ENCODE data around the gene LTBP1. TPM values are rescaled to one million over a fixed set of nuclear protein-coding genes. Genes with fewer than 3 reads are reported as not detected.
"Not testable (repeated sequence)": the region's sequence is repeated elsewhere in the genome, so short reads cannot be mapped to it uniquely, and the experiment has no call there.

Gene LTBP1
- total RNA-seq, 3 donors from 2014 or later (not counting 1 experiment from before 2014, with no cell fraction given) = 1.7 to 4.7 (median 3.5) TPM

DNA sequence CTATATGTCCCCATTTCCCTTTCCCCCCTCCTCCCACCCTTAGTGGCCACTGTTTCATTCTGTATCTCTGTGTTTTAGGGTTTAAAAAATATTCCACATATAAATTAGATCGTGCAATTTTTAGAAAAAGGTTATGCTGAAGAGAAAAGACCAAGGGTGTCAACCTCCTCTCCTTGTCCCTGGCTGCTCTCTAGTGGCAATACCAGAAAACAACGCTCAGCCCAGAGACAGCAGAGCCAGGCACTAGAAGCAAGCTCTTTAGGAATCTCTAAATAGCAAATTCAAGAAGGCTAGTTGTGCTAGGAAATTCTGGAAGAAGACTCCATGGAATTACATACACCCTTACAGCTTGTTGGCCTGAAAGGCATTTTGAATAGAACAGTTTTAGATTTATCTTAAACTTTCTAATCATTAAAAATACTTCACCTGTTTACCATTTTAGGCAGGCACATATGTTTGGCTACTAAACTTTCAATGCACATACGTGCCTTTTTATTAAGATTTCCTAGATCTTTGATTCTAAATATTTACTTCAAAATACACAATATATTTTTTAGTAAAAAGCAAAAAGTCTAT lies 494.6 kb downstream of the LTBP1 start:
- Mint-ChIP-seq H3K27ac (no peak overlapping the region), H3K27me3 (ENCODE audit: low read depth in 2 of 2) (peaks cover 12 to 27% of the 10 kb centered on the region in 2 donors), H3K4me3 (no peak overlapping the region), H3K4me1 (no peaks in the 10 kb centered on the region), H3K9me3 (no peaks in the 10 kb centered on the region), H3K36me3 (no peaks in the 10 kb centered on the region)
- no peaks in the 10 kb centered on the region for H3K4me1 ChIP-seq (ENCODE audit: control insufficient read depth, insufficient read depth, low read length)
- no peak overlapping the region for H3K4me3 ChIP-seq (ENCODE audit: low read length)
- no peaks in the 10 kb centered on the region for H3K9me3 ChIP-seq (ENCODE audit: control insufficient read depth, insufficient read depth, low read length)
- TF ChIP-seq, protein P1, sequence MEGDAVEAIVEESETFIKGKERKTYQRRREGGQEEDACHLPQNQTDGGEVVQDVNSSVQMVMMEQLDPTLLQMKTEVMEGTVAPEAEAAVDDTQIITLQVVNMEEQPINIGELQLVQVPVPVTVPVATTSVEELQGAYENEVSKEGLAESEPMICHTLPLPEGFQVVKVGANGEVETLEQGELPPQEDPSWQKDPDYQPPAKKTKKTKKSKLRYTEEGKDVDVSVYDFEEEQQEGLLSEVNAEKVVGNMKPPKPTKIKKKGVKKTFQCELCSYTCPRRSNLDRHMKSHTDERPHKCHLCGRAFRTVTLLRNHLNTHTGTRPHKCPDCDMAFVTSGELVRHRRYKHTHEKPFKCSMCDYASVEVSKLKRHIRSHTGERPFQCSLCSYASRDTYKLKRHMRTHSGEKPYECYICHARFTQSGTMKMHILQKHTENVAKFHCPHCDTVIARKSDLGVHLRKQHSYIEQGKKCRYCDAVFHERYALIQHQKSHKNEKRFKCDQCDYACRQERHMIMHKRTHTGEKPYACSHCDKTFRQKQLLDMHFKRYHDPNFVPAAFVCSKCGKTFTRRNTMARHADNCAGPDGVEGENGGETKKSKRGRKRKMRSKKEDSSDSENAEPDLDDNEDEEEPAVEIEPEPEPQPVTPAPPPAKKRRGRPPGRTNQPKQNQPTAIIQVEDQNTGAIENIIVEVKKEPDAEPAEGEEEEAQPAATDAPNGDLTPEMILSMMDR (IDR thresholded peaks at IDR 0.05) = no peak
- WGBS (ENCODE audit: insufficient coverage) = 24% methylated on average over 3 of the region's 3 CpGs
- DNase-seq (peak in 1 of 2 donors; percentile 25), ATAC-seq (no peak)
- H3K36me3 ChIP-seq (ENCODE audit: control insufficient read depth, insufficient read depth, low read length) = no peaks in the 10 kb centered on the region
- H3K27me3 ChIP-seq (ENCODE audit: control insufficient read depth, insufficient read depth, low read length) = no peaks in the 10 kb centered on the region
- H3K27ac ChIP-seq (ENCODE audit: low read length) = no peak overlapping the region
- intact Hi-C loops (cut with micrococcal nuclease) = no loop called here

DNA sequence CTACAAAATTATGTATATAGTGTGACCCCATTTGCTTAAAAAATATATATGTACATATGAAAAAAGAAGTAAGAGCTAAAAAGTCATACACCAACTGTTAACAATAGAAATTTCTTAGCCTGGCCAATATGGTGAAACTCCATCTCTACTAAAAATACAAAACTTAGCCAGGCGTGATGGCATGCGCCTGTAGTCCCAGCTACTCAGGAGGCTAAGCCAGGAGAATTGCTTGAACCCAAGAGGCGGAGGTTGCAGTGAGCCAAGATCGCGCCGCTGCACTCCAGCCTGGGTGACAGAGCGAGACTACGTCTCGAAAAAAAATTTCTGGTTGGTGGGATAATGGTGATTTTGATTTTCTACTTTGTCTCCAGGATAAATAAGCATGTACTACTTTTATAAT lies 495.3 kb downstream of the LTBP1 start:
- H3K36me3 Mint-ChIP-seq; H3K27ac ChIP-seq (ENCODE audit: low read length); H3K4me3 Mint-ChIP-seq; H3K9me3 Mint-ChIP-seq; DNase-seq; H3K27ac Mint-ChIP-seq; H3K36me3 ChIP-seq (ENCODE audit: control insufficient read depth, insufficient read depth, low read length); intact Hi-C loops (cut with micrococcal nuclease); H3K4me1 Mint-ChIP-seq; ATAC-seq; H3K9me3 ChIP-seq (ENCODE audit: control insufficient read depth, insufficient read depth, low read length); H3K4me3 ChIP-seq (ENCODE audit: low read length); H3K4me1 ChIP-seq (ENCODE audit: control insufficient read depth, insufficient read depth, low read length); H3K27me3 ChIP-seq (ENCODE audit: control insufficient read depth, insufficient read depth, low read length): not testable (repeated sequence)
- peaks cover 12 to 27% of the 10 kb centered on the region in 2 donors for H3K27me3 Mint-ChIP-seq (ENCODE audit: low read depth in 2 of 2)
- WGBS (ENCODE audit: insufficient coverage) = 93% methylated on average over 4 of the region's 9 CpGs

DNA sequence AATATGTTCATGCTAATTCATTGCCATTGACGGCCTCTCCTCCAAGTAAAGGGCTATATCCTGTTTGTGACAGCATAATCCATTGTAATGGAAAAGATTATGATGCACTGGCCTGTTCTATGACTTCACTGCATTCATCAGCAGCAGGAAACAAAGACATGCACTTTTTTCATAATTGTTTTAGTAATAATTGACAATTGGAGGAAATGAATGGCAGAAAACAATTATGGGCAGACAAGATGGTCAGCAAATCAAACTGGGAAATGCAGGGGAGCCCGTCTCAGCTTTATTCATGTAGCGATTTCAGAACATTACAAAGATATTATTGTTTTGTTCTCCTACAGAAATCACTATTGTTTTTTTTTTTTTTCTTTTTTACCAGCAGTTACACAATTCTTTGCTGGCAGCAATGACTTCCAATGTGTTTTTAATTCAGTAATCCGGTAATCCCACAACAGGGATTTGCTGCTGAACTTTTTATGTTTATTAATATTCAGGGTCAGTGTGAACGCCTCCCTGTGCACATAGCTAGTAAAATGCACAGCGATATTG lies 495.9 kb downstream of the LTBP1 start:
- TF ChIP-seq, protein P1 (IDR thresholded peaks at IDR 0.05) = no peak
- DNase-seq = no peak
- Histone ChIP-seq H3K9me3 (ENCODE audit: control insufficient read depth, insufficient read depth, low read length) (no peaks in the 10 kb centered on the region), H3K4me1 (ENCODE audit: control insufficient read depth, insufficient read depth, low read length) (no peaks in the 10 kb centered on the region), H3K27me3 (ENCODE audit: control insufficient read depth, insufficient read depth, low read length) (no peaks in the 10 kb centered on the region), H3K36me3 (ENCODE audit: control insufficient read depth, insufficient read depth, low read length) (no peaks in the 10 kb centered on the region), H3K4me3 (ENCODE audit: low read length) (no peak overlapping the region), H3K27ac (ENCODE audit: low read length) (no peak overlapping the region)
- ATAC-seq = no peak
- WGBS (ENCODE audit: insufficient coverage) = 86% methylated on average over 6 of the region's 6 CpGs
- peaks cover 12 to 23% of the 10 kb centered on the region in 2 donors for H3K27me3 Mint-ChIP-seq (ENCODE audit: low read depth in 2 of 2)
- H3K4me1 Mint-ChIP-seq = no peaks in the 10 kb centered on the region
- no peaks in the 10 kb centered on the region for H3K36me3 Mint-ChIP-seq
- H3K4me3 Mint-ChIP-seq = no peak overlapping the region
- intact Hi-C loops (cut with micrococcal nuclease) = no loop called here
- H3K9me3 Mint-ChIP-seq = no peaks in the 10 kb centered on the region
- no peak overlapping the region for H3K27ac Mint-ChIP-seq

DNA sequence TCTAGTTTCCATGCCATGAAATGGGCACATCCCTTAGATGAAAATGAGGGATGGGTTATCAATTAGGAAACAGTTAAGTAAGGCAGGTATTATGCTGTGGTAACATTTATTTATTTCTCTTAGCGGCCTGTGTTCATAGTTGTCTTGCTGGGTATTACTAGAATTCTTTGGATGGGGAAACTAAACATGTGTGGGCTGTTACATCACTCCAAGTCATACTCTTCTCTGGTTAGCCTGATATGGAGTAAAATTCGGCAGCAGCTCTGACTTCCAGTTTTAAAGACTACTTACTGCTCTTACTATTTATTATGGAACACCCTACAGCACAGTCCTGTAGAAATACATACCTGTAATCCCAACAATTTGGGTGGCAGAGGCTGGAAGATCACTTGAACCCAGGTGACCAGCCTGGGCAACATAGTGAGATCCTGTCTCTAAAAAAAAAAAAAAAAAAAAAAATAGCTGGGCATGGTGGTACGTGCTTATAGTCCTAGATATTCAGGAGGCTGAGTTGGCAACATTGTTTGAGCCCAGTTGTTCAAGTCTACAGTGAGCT lies 496.6 kb downstream of the LTBP1 start:
- no peaks in the 10 kb centered on the region for H3K9me3 Mint-ChIP-seq
- H3K27ac Mint-ChIP-seq = no peak overlapping the region
- ATAC-seq (no peak), DNase-seq (no peak)
- Histone ChIP-seq H3K9me3 (ENCODE audit: control insufficient read depth, insufficient read depth, low read length) (no peaks in the 10 kb centered on the region), H3K4me1 (ENCODE audit: control insufficient read depth, insufficient read depth, low read length) (no peaks in the 10 kb centered on the region), H3K36me3 (ENCODE audit: control insufficient read depth, insufficient read depth, low read length) (no peaks in the 10 kb centered on the region), H3K4me3 (ENCODE audit: low read length) (no peak overlapping the region), H3K27ac (ENCODE audit: low read length) (no peak overlapping the region), H3K27me3 (ENCODE audit: control insufficient read depth, insufficient read depth, low read length) (no peaks in the 10 kb centered on the region)
- intact Hi-C loops (cut with micrococcal nuclease) = no loop called here
- H3K27me3 Mint-ChIP-seq (ENCODE audit: low read depth in 2 of 2) = peaks cover 12 to 19% of the 10 kb centered on the region in 2 donors
- no peaks in the 10 kb centered on the region for H3K36me3 Mint-ChIP-seq
- no peaks in the 10 kb centered on the region for H3K4me1 Mint-ChIP-seq
- no peak overlapping the region for H3K4me3 Mint-ChIP-seq
- 82% methylated on average over 3 of the region's 3 CpGs for WGBS (ENCODE audit: insufficient coverage)
- TF ChIP-seq, protein P1 (IDR thresholded peaks at IDR 0.05) = no peak

Data from natural killer cell (primary cell).